Activated T-helper 1 cell treated with anti-CD3 and anti-CD28 coated beads, Interleukin-12 subunit alpha, Interleukin-12 subunit beta, Interleukin-2, Interleukin-4 antibody, amounts not matched to agents 30 ng/mL and 10 ng/mL and 1 ng/mL, durations not matched to agents 14 hours and 24 hours and 36 hours (primary cell): Measurements from ENCODE around the gene FTCD. TPM values are rescaled to one million over a fixed set of nuclear protein-coding genes. Genes with fewer than 3 reads are reported as not detected.
"Not testable (repeated sequence)": the region's sequence is repeated elsewhere in the genome, so short reads cannot be mapped to it uniquely, and the experiment has no call there.

ENCODE experiments used
- DNase-seq: peaks from one replicate; pipeline ENCODE4 v3.0.0; 2021; ENCODE audit warnings: low spot score
- H3K27ac Mint-ChIP-seq: one replicate; pipeline ENCODE4 v1.8.0; 2021; ENCODE audit warnings: mild to moderate bottlenecking, mixed read lengths
- H3K27me3 Mint-ChIP-seq: one replicate; pipeline ENCODE4 v1.8.0; 2022; ENCODE audit warnings: mild to moderate bottlenecking, moderate library complexity, mixed read lengths; ENCODE audit not compliant: insufficient read depth
- H3K36me3 Mint-ChIP-seq: one replicate; pipeline ENCODE4 v1.8.0; 2021; ENCODE audit warnings: low read depth, mixed read lengths
- H3K4me1 Mint-ChIP-seq: one replicate; pipeline ENCODE4 v1.8.0; 2021; ENCODE audit warnings: low read depth, mixed read lengths
- H3K4me3 Mint-ChIP-seq: one replicate; pipeline ENCODE4 v1.8.0; 2021; ENCODE audit warnings: mild to moderate bottlenecking, moderate library complexity, mixed read lengths
- H3K9me3 Mint-ChIP-seq: one replicate; pipeline ENCODE4 v1.8.0; 2021; ENCODE audit warnings: mixed read lengths
- intact Hi-C: fragments of 100-400 bp; cut with micrococcal nuclease; formaldehyde crosslinking; loops from one replicate; pipeline ENCODE4 v1.15.1; 2024
- total RNA-seq: library from RNA; stranded (reverse); gene quantifications from 2 replicates; pipeline ENCODE4 v1.2.3, GENCODE V29; 2022

Gene FTCD
- total RNA-seq, 1 donor from 2014 or later, result 0.62 TPM

GRCh38 chr21:46113497-46114176, 41.7 kb downstream of the FTCD start:
- intact Hi-C loops, result no loop called here
- no peaks in the 10 kb centered on the region for H3K4me1 Mint-ChIP-seq
- no peak overlapping the region for H3K27ac Mint-ChIP-seq
- H3K9me3 Mint-ChIP-seq, result peaks cover under 1% of the 10 kb centered on the region
- H3K36me3 Mint-ChIP-seq, result no peaks in the 10 kb centered on the region
- H3K27me3 Mint-ChIP-seq, result no peaks in the 10 kb centered on the region
- no peak overlapping the region for H3K4me3 Mint-ChIP-seq
- no peak for DNase-seq

GRCh38 chr21:46112725-46113215, 42.6 kb downstream of the FTCD start:
- Mint-ChIP-seq H3K4me3 (no peak overlapping the region), H3K27ac (no peak overlapping the region), H3K9me3 (peaks cover 10% of the 10 kb centered on the region), H3K36me3 (no peaks in the 10 kb centered on the region), H3K4me1 (no peaks in the 10 kb centered on the region), H3K27me3 (no peaks in the 10 kb centered on the region)
- DNase-seq, result no peak
- intact Hi-C loops, result no loop called here

GRCh38 chr21:46111857-46112724, 43.3 kb downstream of the FTCD start:
- H3K4me1 Mint-ChIP-seq, result no peaks in the 10 kb centered on the region
- no peaks in the 10 kb centered on the region for H3K27me3 Mint-ChIP-seq
- intact Hi-C loops, result no loop called here
- H3K27ac Mint-ChIP-seq, result no peak overlapping the region
- H3K4me3 Mint-ChIP-seq, result no peak overlapping the region
- H3K9me3 Mint-ChIP-seq, result peaks cover 16% of the 10 kb centered on the region
- no peaks in the 10 kb centered on the region for H3K36me3 Mint-ChIP-seq
- no peak for DNase-seq

- Mint-ChIP-seq H3K27ac (no peak overlapping the region), H3K4me1 (no peaks in the 10 kb centered on the region), H3K9me3 (peaks cover 17% of the 10 kb centered on the region), H3K27me3 (no peaks in the 10 kb centered on the region), H3K4me3 (no peak overlapping the region), H3K36me3 (no peaks in the 10 kb centered on the region)
- intact Hi-C loops, result no loop called here
- DNase-seq, result no peak
These were observed 44.2 kb downstream of the FTCD start for GRCh38 chr21:46111193-46111571.

GRCh38 chr21:46110499-46111192, 44.7 kb downstream of the FTCD start:
- peaks cover 20% of the 10 kb centered on the region for H3K9me3 Mint-ChIP-seq
- DNase-seq, result no peak
- no peaks in the 10 kb centered on the region for H3K27me3 Mint-ChIP-seq
- no peaks in the 10 kb centered on the region for H3K4me1 Mint-ChIP-seq
- intact Hi-C loops, result no loop called here
- no peaks in the 10 kb centered on the region for H3K36me3 Mint-ChIP-seq
- no peak overlapping the region for H3K27ac Mint-ChIP-seq
- no peak overlapping the region for H3K4me3 Mint-ChIP-seq

- Mint-ChIP-seq H3K9me3 (peaks cover 23% of the 10 kb centered on the region), H3K36me3 (no peaks in the 10 kb centered on the region), H3K4me1 (no peaks in the 10 kb centered on the region), H3K27me3 (peaks cover under 1% of the 10 kb centered on the region), H3K27ac (no peak overlapping the region), H3K4me3 (no peak overlapping the region)
- DNase-seq, result no peak
- intact Hi-C loops, result no loop called here
These were observed 45.8 kb downstream of the FTCD start for GRCh38 chr21:46109313-46110221.

- DNase-seq, result no peak
- peaks cover 8% of the 10 kb centered on the region for H3K27me3 Mint-ChIP-seq
- no peak overlapping the region for H3K27ac Mint-ChIP-seq
- no peak overlapping the region for H3K4me3 Mint-ChIP-seq
- peaks cover 23% of the 10 kb centered on the region for H3K9me3 Mint-ChIP-seq
- intact Hi-C loops, result no loop called here
- no peaks in the 10 kb centered on the region for H3K4me1 Mint-ChIP-seq
- H3K36me3 Mint-ChIP-seq, result no peaks in the 10 kb centered on the region
These were observed 46.5 kb downstream of the FTCD start for GRCh38 chr21:46108827-46109312.

GRCh38 chr21:46107376-46107775, 48.0 kb downstream of the FTCD start:
- intact Hi-C loops, DNase-seq, H3K4me1 Mint-ChIP-seq, H3K4me3 Mint-ChIP-seq, H3K36me3 Mint-ChIP-seq, H3K27ac Mint-ChIP-seq: not testable (repeated sequence)
- Mint-ChIP-seq H3K27me3 (peaks cover 15% of the 10 kb centered on the region), H3K9me3 (peaks cover 35% of the 10 kb centered on the region)

GRCh38 chr21:46104104-46104503, 51.3 kb downstream of the FTCD start:
- Mint-ChIP-seq H3K4me1 (no peaks in the 10 kb centered on the region), H3K4me3 (no peak overlapping the region), H3K36me3 (peaks cover 2% of the 10 kb centered on the region), H3K27me3 (peaks cover 39% of the 10 kb centered on the region), H3K9me3 (peaks cover 38% of the 10 kb centered on the region), H3K27ac (no peak overlapping the region)
- DNase-seq, result no peak
- intact Hi-C loops, result no loop called here

- H3K36me3 Mint-ChIP-seq, result peaks cover 2% of the 10 kb centered on the region
- H3K9me3 Mint-ChIP-seq, result peaks cover 21% of the 10 kb centered on the region
- no peak overlapping the region for H3K4me3 Mint-ChIP-seq
- peaks cover 45% of the 10 kb centered on the region for H3K27me3 Mint-ChIP-seq
- no peaks in the 10 kb centered on the region for H3K4me1 Mint-ChIP-seq
- intact Hi-C loops, result no loop called here
- DNase-seq, result no peak
- no peak overlapping the region for H3K27ac Mint-ChIP-seq
These were observed 54.5 kb downstream of the FTCD start for GRCh38 chr21:46100906-46101305.

GRCh38 chr21:46100426-46100825, 55.0 kb downstream of the FTCD start:
- Mint-ChIP-seq H3K36me3 (peaks cover 2% of the 10 kb centered on the region), H3K4me1 (no peaks in the 10 kb centered on the region), H3K9me3 (peaks cover 16% of the 10 kb centered on the region), H3K27ac (no peak overlapping the region), H3K27me3 (peaks cover 45% of the 10 kb centered on the region), H3K4me3 (peak overlapping the region; percentile 26)
- intact Hi-C loops, result no loop called here
- DNase-seq, result no peak

GRCh38 chr21:46100020-46100419, 55.4 kb downstream of the FTCD start:
- H3K27ac Mint-ChIP-seq, result no peak overlapping the region
- peaks cover 45% of the 10 kb centered on the region for H3K27me3 Mint-ChIP-seq
- peaks cover 15% of the 10 kb centered on the region for H3K9me3 Mint-ChIP-seq
- no peak for DNase-seq
- intact Hi-C loops, result no loop called here
- peaks cover 2% of the 10 kb centered on the region for H3K36me3 Mint-ChIP-seq
- no peaks in the 10 kb centered on the region for H3K4me1 Mint-ChIP-seq
- H3K4me3 Mint-ChIP-seq, result peak overlapping the region; percentile 26
